IMR-90 (cell line): ENCODE measurements around the gene RPAP2. TPM values are rescaled to one million over a fixed set of nuclear protein-coding genes. Genes with fewer than 3 reads are reported as not detected.

Experiments
- ATAC-seq: fragments of 200-7000 bp; cut with Tn5 transposase; 2 replicates; pipeline ENCODE4 v1.9.1; 2020; ENCODE audit warnings: low read depth, mild to moderate bottlenecking, moderate library complexity
- BruUV-seq: library from RNA; stranded (reverse); fragments of 400-500 nt; replicated peaks from 2 replicates; lab custom pipeline; 2021; lab: Mats Ljungman, UMichigan
- CTCF ChIA-PET: fragments of 300-600 bp; formaldehyde crosslinking; extraction: SDS; loops from one replicate; lab custom pipeline; 2021; ENCODE audit warnings: antibody characterized with exemption; lab: Yijun Ruan, JAX
- POLR2A ChIA-PET: fragments of 300-600 bp; sonication (Branson Sonifier 250); formaldehyde crosslinking; loops from one replicate; lab custom pipeline; 2022; ENCODE audit warnings: antibody characterized with exemption; ENCODE audit not compliant: unreplicated experiment; lab: Charles Lee
- DNase-seq: peaks from one replicate; pipeline ENCODE4 v3.0.0; 2013
- H2AFZ ChIP-seq: replicated peaks from 2 replicates; pipeline ENCODE3; 2013; ENCODE audit warnings: low read length, mild to moderate bottlenecking; ENCODE audit not compliant: poor library complexity
- H2AK5ac ChIP-seq: 2 replicates; pipeline ENCODE4 v1.6.1; 2013; ENCODE audit warnings: low read depth, low read length, inconsistent platforms
- H2AK9ac ChIP-seq: replicated peaks from 2 replicates; pipeline ENCODE3; 2013; ENCODE audit warnings: mild to moderate bottlenecking, low read depth, low read length, moderate library complexity; ENCODE audit not compliant: poor library complexity
- H2BK120ac ChIP-seq: 2 replicates; pipeline ENCODE4 v1.6.1; 2013; ENCODE audit warnings: low read depth, low read length, inconsistent platforms
- H2BK15ac ChIP-seq: 3 replicates; pipeline ENCODE4 v1.6.1; 2013; ENCODE audit warnings: low read depth, low read length, inconsistent platforms
- H2BK20ac ChIP-seq: 2 replicates; pipeline ENCODE4 v1.6.1; 2013; ENCODE audit warnings: low read depth, mild to moderate bottlenecking, inconsistent platforms, low read length, moderate library complexity
- H2BK5ac ChIP-seq: 2 replicates; pipeline ENCODE4 v1.6.1; 2013; ENCODE audit warnings: mild to moderate bottlenecking, low read depth, low read length, inconsistent platforms; ENCODE audit not compliant: poor library complexity, severe bottlenecking
- H3K14ac ChIP-seq: replicated peaks from 2 replicates; pipeline ENCODE4 v1.6.1; 2013; ENCODE audit warnings: low read depth, low read length, inconsistent platforms
- H3K18ac ChIP-seq: 2 replicates; pipeline ENCODE4 v1.6.1; 2013; ENCODE audit warnings: low read depth, low read length, control low read depth
- H3K23ac ChIP-seq: 2 replicates; pipeline ENCODE4 v1.6.1; 2013; ENCODE audit warnings: low read depth, low read length, inconsistent platforms
- H3K27ac ChIP-seq: 2 replicates; pipeline ENCODE4 v1.5.1; 2013; ENCODE audit warnings: mild to moderate bottlenecking, control low read depth, low read length; ENCODE audit not compliant: insufficient read depth
- H3K27me3 ChIP-seq: 2 replicates; pipeline ENCODE4 v1.6.1; 2013; ENCODE audit warnings: low read length; ENCODE audit not compliant: control insufficient read depth, insufficient read depth
- H3K36me3 ChIP-seq: 2 replicates; pipeline ENCODE4 v1.6.1; 2013; ENCODE audit warnings: low read length, mixed read lengths; ENCODE audit not compliant: control insufficient read depth, insufficient read depth
- H3K4ac ChIP-seq: 2 replicates; pipeline ENCODE4 v1.6.1; 2013; ENCODE audit warnings: low read depth, low read length, inconsistent platforms
- H3K4me1 ChIP-seq: 2 replicates; pipeline ENCODE4 v1.6.1; 2013; ENCODE audit warnings: low read length, mixed read lengths; ENCODE audit not compliant: control insufficient read depth, insufficient read depth
- H3K4me2 ChIP-seq: 2 replicates; pipeline ENCODE4 v1.6.1; 2013; ENCODE audit warnings: low read depth, mild to moderate bottlenecking, control low read depth, low read length, moderate library complexity
- H3K4me3 ChIP-seq: 2 replicates; pipeline ENCODE4 v1.5.1; 2013; ENCODE audit warnings: low read depth, mild to moderate bottlenecking, control low read depth, low read length, moderate library complexity; ENCODE audit not compliant: insufficient read depth
- H3K56ac ChIP-seq: 2 replicates; pipeline ENCODE4 v1.6.1; 2013; ENCODE audit warnings: low read length, inconsistent platforms; ENCODE audit not compliant: insufficient read depth; ENCODE audit errors: extremely low read depth
- H3K79me1 ChIP-seq, 2 experiments: 2 replicates each; pipeline ENCODE4 v1.6.1; 2013; ENCODE audit warnings: low read length in 2 of 2, inconsistent platforms in 1 of 2, low read depth in 1 of 2
- H3K9ac ChIP-seq: 2 replicates; pipeline ENCODE4 v1.6.1; 2013; ENCODE audit warnings: low read depth, low read length, control low read depth
- H3K9me1 ChIP-seq: 2 replicates; pipeline ENCODE4 v1.6.1; 2013; ENCODE audit warnings: low read length, inconsistent platforms; ENCODE audit not compliant: insufficient read depth
- H3K9me3 ChIP-seq: 2 replicates; pipeline ENCODE4 v1.6.1; 2013; ENCODE audit warnings: low read length; ENCODE audit not compliant: control insufficient read depth, insufficient read depth
- H4K20me1 ChIP-seq: 2 replicates; pipeline ENCODE4 v1.6.1; 2013; ENCODE audit warnings: low read length, inconsistent platforms; ENCODE audit not compliant: insufficient read depth
- H4K5ac ChIP-seq: 2 replicates; pipeline ENCODE4 v1.6.1; 2013; ENCODE audit warnings: mild to moderate bottlenecking, low read depth, low read length, control low read depth
- H4K8ac ChIP-seq, 2 experiments: 2 replicates each; pipeline ENCODE4 v1.6.1; 2013; ENCODE audit warnings: low read depth in 2 of 2, low read length in 2 of 2, control low read depth in 1 of 2, inconsistent platforms in 1 of 2
- H4K91ac ChIP-seq: 2 replicates; pipeline ENCODE4 v1.6.1; 2013; ENCODE audit warnings: low read depth, low read length, inconsistent platforms; ENCODE audit not compliant: insufficient read depth
- NFE2L2 ChIP-seq: fragments of 150-350 bp; IDR thresholded peaks from 2 replicates; pipeline ENCODE4 v1.6.1; 2016; ENCODE audit warnings: low read depth, mild to moderate bottlenecking, low read length
- SMC3 ChIP-seq: fragments of 150-350 bp; IDR thresholded peaks from 2 replicates; pipeline ENCODE4 v1.6.1; 2016; ENCODE audit warnings: low read depth, mild to moderate bottlenecking, antibody characterized with exemption, low read length, moderate library complexity
- WGBS, 2 experiments: methylation state at CpG; one replicate each; pipeline versions ENCODE4 v1.1.5 to v1.1.7; 2013; ENCODE audit warnings: missing lambda C conversion rate in 2 of 2; ENCODE audit not compliant: insufficient read length in 1 of 2; ENCODE audit errors: extremely low coverage in 2 of 2; 5-methylcytosine and 5-hydroxymethylcytosine counted together
- dilution Hi-C: fragments of 300-500 bp; cut with HindIII; formaldehyde crosslinking; loops from one replicate; pipeline ENCODE4 v1.14.3; 2018; ENCODE audit warnings: low sequenced_read_pairs; ENCODE audit not compliant: unreplicated experiment
- in situ Hi-C: fragments of 300-500 bp; cut with MboI; formaldehyde crosslinking; loops from 3 replicates; pipeline ENCODE4 v1.14.3; 2019; ENCODE audit warnings: low sequenced_read_pairs, inconsistent platforms, mixed read lengths
- intact Hi-C: fragments of 100-400 bp; cut with micrococcal nuclease; formaldehyde crosslinking; loops from 2 replicates; pipeline ENCODE4 v1.10.0; 2022
- polyA plus RNA-seq, 3 experiments: library from polyadenylated mRNA; depleted of rRNA; stranded (reverse); fragments of >200 nt; gene quantifications; 2 replicates each; pipeline ENCODE4 v1.2.3, GENCODE V29; 2012; ENCODE audit warnings: low replicate concordance in 1 of 3
- total RNA-seq: library from RNA; depleted of rRNA; stranded (reverse); fragments of >200 nt; gene quantifications from 2 replicates; pipeline ENCODE4 v1.2.3, GENCODE V29; 2012

The RPAP2 gene
- total and polyA plus RNA-seq, 2 of the 4 experiments (the other 2 are of a cell fraction), result 7.1 to 13.6 TPM

GRCh38 chr1:92374223-92374622 is 75.4 kb downstream of the RPAP2 start:
- Histone ChIP-seq H3K4ac (no peak overlapping the region), H2AFZ (no peak overlapping the region), H2BK15ac (no peak overlapping the region), H3K27me3 (no peaks in the 10 kb centered on the region), H3K4me3 (no peak overlapping the region), H3K79me1 (no peaks in the 10 kb centered on the region), H2AK9ac (no peak overlapping the region), H3K14ac (no peak overlapping the region), H3K4me2 (no peak overlapping the region), H4K5ac (no peak overlapping the region), H4K8ac (no peak overlapping the region), H3K9me1 (0 out of 2 replicates have a peak, but pooled peaks cover 2% of the 10 kb centered on the region), H3K23ac (no peak overlapping the region), H3K9me3 (no peaks in the 10 kb centered on the region), H3K18ac (no peak overlapping the region), H3K36me3 (no peaks in the 10 kb centered on the region), H3K9ac (no peak overlapping the region), H4K91ac (no peak overlapping the region), H4K20me1 (no peaks in the 10 kb centered on the region), H2BK5ac (no peak overlapping the region), H2BK20ac (no peak overlapping the region), H2AK5ac (no peak overlapping the region), H3K56ac (no peak overlapping the region), H3K4me1 (no peaks in the 10 kb centered on the region), H3K27ac (no peak overlapping the region), H2BK120ac (no peak overlapping the region)
- BruUV-seq, result no TSS peak
- no peak for ATAC-seq
- intact Hi-C loops, result no loop called here
- dilution Hi-C loops, result no loop called here
- DNase-seq, result no peak
- WGBS, 2 experiments, result no CpG with 5 or more reads among the region's 2 CpGs
- ChIA-PET CTCF (no interaction called here), POLR2A (no interaction called here)
- TF ChIP-seq SMC3, result no peak
- no peak for TF ChIP-seq NFE2L2
- in situ Hi-C loops, result no loop called here
